Measurements from ENCODE around the gene SPTSSA.

GRCh38 chr14:34450542-34450915 is 11.5 kb downstream of the SPTSSA start:
- TF ChIP-seq CTCF (conservative IDR thresholded peaks at IDR 0.05; ENCODE audit: low read depth in 2 of 2), result no peak
- no peak for TF ChIP-seq EZH2phosphoT487 (IDR thresholded peaks at IDR 0.05; ENCODE audit: unreplicated experiment)
- no peak for TF ChIP-seq CREB1 (CRISPR knock-in tag; IDR thresholded peaks at IDR 0.05; ENCODE audit: low read depth)
- no peak for TF ChIP-seq EZH2 (IDR thresholded peaks at IDR 0.05; ENCODE audit: low read depth, unreplicated experiment)
- no peak for TF ChIP-seq ETS1 (IDR thresholded peaks at IDR 0.05)
- no peak for TF ChIP-seq POLR2AphosphoS5 (IDR thresholded peaks at IDR 0.05; ENCODE audit: low read depth)
- no peak for TF ChIP-seq ZNF331 (CRISPR knock-in tag; IDR thresholded peaks at IDR 0.05; ENCODE audit: low read depth)
- TF ChIP-seq STAT1 (IDR thresholded peaks at IDR 0.05; ENCODE audit: unreplicated experiment), result no peak
- no peak for TF ChIP-seq REST (IDR thresholded peaks at IDR 0.05; ENCODE audit: unreplicated experiment)

Data from GM23338 (cell line).